H9 (cell line): ENCODE results near the gene F12. TPM values are rescaled to one million over a fixed set of nuclear protein-coding genes. Genes with fewer than 3 reads are reported as not detected.

Source experiments
- DNase-seq: peaks from one replicate; pipeline ENCODE4 v3.0.0-alpha.2; 2017
- H2AFZ ChIP-seq: one replicate; pipeline ENCODE4 v1.6.1; 2013; ENCODE audit warnings: mild to moderate bottlenecking, low read length, control low read depth, moderate library complexity
- H2AK5ac ChIP-seq: 2 replicates; pipeline ENCODE4 v1.6.1; 2013; ENCODE audit warnings: low read length, control low read depth, mixed read lengths; ENCODE audit not compliant: insufficient read length
- H2BK120ac ChIP-seq: one replicate; pipeline ENCODE4 v1.6.1; 2013; ENCODE audit warnings: low read depth, mild to moderate bottlenecking, low read length, control low read depth, inconsistent platforms; ENCODE audit not compliant: poor library complexity, severe bottlenecking
- H2BK12ac ChIP-seq: 2 replicates; pipeline ENCODE4 v1.6.1; 2013; ENCODE audit warnings: low read length, control low read depth, mixed read lengths, low read depth; ENCODE audit not compliant: insufficient read length
- H2BK15ac ChIP-seq: 2 replicates; pipeline ENCODE4 v1.6.1; 2013; ENCODE audit warnings: low read depth, low read length, control low read depth
- H2BK20ac ChIP-seq: one replicate; pipeline ENCODE4 v1.6.1; 2013; ENCODE audit warnings: low read depth, mild to moderate bottlenecking, low read length, control low read depth, inconsistent platforms; ENCODE audit not compliant: poor library complexity, severe bottlenecking
- H2BK5ac ChIP-seq: 2 replicates; pipeline ENCODE4 v1.6.1; 2013; ENCODE audit warnings: low read length, control low read depth, mixed read lengths; ENCODE audit not compliant: insufficient read length
- H3K14ac ChIP-seq: 2 replicates; pipeline ENCODE4 v1.6.1; 2013; ENCODE audit warnings: low read length, control low read depth; ENCODE audit not compliant: insufficient read depth
- H3K18ac ChIP-seq: 2 replicates; pipeline ENCODE4 v1.6.1; 2013; ENCODE audit warnings: low read depth, mild to moderate bottlenecking, mixed read lengths, low read length, control low read depth; ENCODE audit not compliant: insufficient read length
- H3K23ac ChIP-seq: 2 replicates; pipeline ENCODE4 v1.6.1; 2013; ENCODE audit warnings: low read length, control low read depth, mixed read lengths, low read depth; ENCODE audit not compliant: insufficient read length
- H3K23me2 ChIP-seq: 2 replicates; pipeline ENCODE4 v1.6.1; 2013; ENCODE audit warnings: low read depth, mild to moderate bottlenecking, mixed read lengths, low read length, control low read depth; ENCODE audit not compliant: insufficient read length, poor library complexity, severe bottlenecking
- H3K27ac ChIP-seq: 2 replicates; pipeline ENCODE4 v1.5.1; 2013; ENCODE audit warnings: low read length, control low read depth, mixed read lengths, low read depth; ENCODE audit not compliant: insufficient read length
- H3K27me3 ChIP-seq: 2 replicates; pipeline ENCODE4 v1.6.1; 2013; ENCODE audit warnings: low read length, control low read depth, inconsistent platforms; ENCODE audit not compliant: insufficient read depth
- H3K4ac ChIP-seq: 2 replicates; pipeline ENCODE4 v1.6.1; 2013; ENCODE audit warnings: low read depth, mild to moderate bottlenecking, control low read depth, inconsistent platforms, low read length, moderate library complexity
- H3K4me1 ChIP-seq: 2 replicates; pipeline ENCODE4 v1.6.1; 2013; ENCODE audit warnings: low read length, control low read depth, inconsistent platforms; ENCODE audit not compliant: insufficient read depth
- H3K4me2 ChIP-seq: 2 replicates; pipeline ENCODE4 v1.6.1; 2013; ENCODE audit warnings: low read length, control low read depth, mixed read lengths; ENCODE audit not compliant: insufficient read length, insufficient read depth
- H3K56ac ChIP-seq: 2 replicates; pipeline ENCODE4 v1.6.1; 2013; ENCODE audit warnings: low read depth, mild to moderate bottlenecking, mixed read lengths, low read length, control low read depth; ENCODE audit not compliant: insufficient read length
- H3K79me1 ChIP-seq: 2 replicates; pipeline ENCODE4 v1.6.1; 2013; ENCODE audit warnings: low read depth, mild to moderate bottlenecking, moderate library complexity, low read length, control low read depth, inconsistent platforms; ENCODE audit not compliant: insufficient read depth, poor library complexity, severe bottlenecking
- H3K79me2 ChIP-seq: 2 replicates; pipeline ENCODE4 v1.6.1; 2013; ENCODE audit warnings: low read length, control low read depth, inconsistent platforms; ENCODE audit not compliant: insufficient read depth
- H3K9ac ChIP-seq: 2 replicates; pipeline ENCODE4 v1.6.1; 2013; ENCODE audit warnings: low read length, control low read depth, mixed read lengths; ENCODE audit not compliant: insufficient read length; ENCODE audit errors: extremely low read depth
- H3K9me3 ChIP-seq: one replicate; pipeline ENCODE4 v1.6.1; 2013; ENCODE audit warnings: low read depth, low read length, inconsistent platforms; ENCODE audit not compliant: control insufficient read depth
- H3T11ph ChIP-seq: one replicate; pipeline ENCODE4 v1.6.1; 2013; ENCODE audit warnings: mild to moderate bottlenecking, low read length, control low read depth, inconsistent platforms
- H4K20me1 ChIP-seq: one replicate; pipeline ENCODE4 v1.6.1; 2013; ENCODE audit not compliant: control insufficient read depth, insufficient read length, insufficient read depth
- H4K5ac ChIP-seq: 2 replicates; pipeline ENCODE4 v1.6.1; 2013; ENCODE audit warnings: low read depth, mild to moderate bottlenecking, mixed read lengths, low read length, control low read depth; ENCODE audit not compliant: insufficient read length
- H4K8ac ChIP-seq: replicated peaks from 2 replicates; pipeline ENCODE4 v1.6.1; 2013; ENCODE audit warnings: low read length, control low read depth, mixed read lengths, low read depth; ENCODE audit not compliant: insufficient read length
- H4K91ac ChIP-seq: 2 replicates; pipeline ENCODE4 v1.6.1; 2013; ENCODE audit warnings: low read depth, mild to moderate bottlenecking, moderate library complexity, mixed read lengths, low read length, control low read depth; ENCODE audit not compliant: insufficient read length
- H3K27ac Mint-ChIP-seq, 3 experiments: 2 replicates in 2 of 3; 3 replicates in 1 of 3; pipeline ENCODE4 v1.8.0; 2020 to 2021; ENCODE audit warnings: mixed read lengths in 3 of 3, mild to moderate bottlenecking in 1 of 3, moderate library complexity in 1 of 3
- H3K27me3 Mint-ChIP-seq: 2 replicates; pipeline ENCODE4 v1.8.0; 2021; ENCODE audit warnings: low read depth, mild to moderate bottlenecking, moderate library complexity, mixed read lengths
- H3K36me3 Mint-ChIP-seq, 3 experiments: 2 replicates in 2 of 3; 3 replicates in 1 of 3; pipeline ENCODE4 v1.8.0; 2020 to 2021; ENCODE audit warnings: low read depth in 3 of 3, mixed read lengths in 3 of 3; ENCODE audit not compliant: insufficient read depth in 1 of 3
- H3K4me1 Mint-ChIP-seq, 2 experiments: 2 replicates each; pipeline ENCODE4 v1.8.0; 2020; ENCODE audit warnings: mixed read lengths in 2 of 2
- H3K4me3 Mint-ChIP-seq, 2 experiments: 2 replicates in 1 of 2; 3 replicates in 1 of 2; pipeline ENCODE4 v1.8.0; 2020 to 2021; ENCODE audit warnings: mild to moderate bottlenecking in 2 of 2, mixed read lengths in 2 of 2, moderate library complexity in 1 of 2
- H3K9me3 Mint-ChIP-seq, 2 experiments: 2 replicates in 1 of 2; 3 replicates in 1 of 2; pipeline ENCODE4 v1.8.0; 2020; ENCODE audit warnings: mild to moderate bottlenecking in 2 of 2, mixed read lengths in 2 of 2, moderate library complexity in 1 of 2
- CTCF ChIP-seq: fragments of 200-600 bp; sonication (generic); conservative IDR thresholded peaks from 3 replicates; pipeline ENCODE4 v1.8.0; 2021; ENCODE audit warnings: antibody characterized with exemption, mild to moderate bottlenecking
- WGBS: extraction: QIAGEN DNeasy Blood & Tissue Kit; methylation state at CpG from one replicate; pipeline ENCODE4 v1.1.7; 2013; ENCODE audit warnings: missing lambda C conversion rate, low lambda C conversion rate, mixed read lengths; ENCODE audit not compliant: insufficient read length; ENCODE audit errors: extremely low coverage; 5-methylcytosine and 5-hydroxymethylcytosine counted together
- total RNA-seq: library from RNA; stranded (reverse); gene quantifications from 2 replicates; pipeline ENCODE4 v1.2.1, GENCODE V29; 2021

The F12 gene
- total RNA-seq, 1 experiment from 2014 or later, result 3.5 TPM

- H3K4ac ChIP-seq, result no peak overlapping the region
- no peak overlapping the region for H2BK20ac ChIP-seq
- H3K9me3 ChIP-seq, result no peaks in the 10 kb centered on the region
- no peak overlapping the region for H4K5ac ChIP-seq
- no peak overlapping the region for H2BK120ac ChIP-seq
- no peak overlapping the region for H3K27ac ChIP-seq
- no peak overlapping the region for H2BK15ac ChIP-seq
- no peak overlapping the region for H3K18ac ChIP-seq
- no peaks in the 10 kb centered on the region for H3K27me3 ChIP-seq
- no peak overlapping the region for H4K8ac ChIP-seq
- no peaks in the 10 kb centered on the region for H3K79me1 ChIP-seq
- H4K20me1 ChIP-seq, result no peaks in the 10 kb centered on the region
- H3K4me1 Mint-ChIP-seq, result peaks cover 11 to 24% of the 10 kb centered on the region in 2 experiments
- no peak overlapping the region for H2AK5ac ChIP-seq
- peaks cover 4% of the 10 kb centered on the region for H3K23me2 ChIP-seq
- H3K4me3 Mint-ChIP-seq, result no peak overlapping the region
- no peaks in the 10 kb centered on the region for H3K36me3 Mint-ChIP-seq
- no peak overlapping the region for H2AFZ ChIP-seq
- no peak for TF ChIP-seq CTCF
- H3K79me2 ChIP-seq, result no peaks in the 10 kb centered on the region
- no peak overlapping the region for H4K91ac ChIP-seq
- H3K27me3 Mint-ChIP-seq, result peaks cover 49% of the 10 kb centered on the region
- H3K9me3 Mint-ChIP-seq, result peaks cover 3 to 4% of the 10 kb centered on the region in 2 experiments; a peak in 3 of 5 replicates
- H2BK12ac ChIP-seq, result no peak overlapping the region
- no peak overlapping the region for H3T11ph ChIP-seq
- no peak overlapping the region for H3K4me2 ChIP-seq
- peaks cover 4% of the 10 kb centered on the region; the same call in 1 of the 2 replicates for H3K4me1 ChIP-seq
- no peak overlapping the region for H2BK5ac ChIP-seq
- no peak overlapping the region for H3K23ac ChIP-seq
- no peak overlapping the region for H3K9ac ChIP-seq
- no peak overlapping the region for H3K56ac ChIP-seq
- no CpG with 5 or more reads among the region's 3 CpGs for WGBS
- H3K27ac Mint-ChIP-seq, result peak overlapping the region in 1 of 3 experiments; percentile 65; a peak in 1 of 7 replicates
- no peak overlapping the region for H3K14ac ChIP-seq
- no peak for DNase-seq
These were observed 49.5 kb downstream of the F12 start for GRCh38 chr5:177359860-177360259.
